ENCODE data around the gene RGS3. TPM values are rescaled to one million over a fixed set of nuclear protein-coding genes. Genes with fewer than 3 reads are reported as not detected.

The RGS3 gene
- total RNA-seq, 1 donor from 2014 or later, result 26.3 TPM

- Mint-ChIP-seq H3K36me3 (peaks cover 6% of the 10 kb centered on the region), H3K4me1 (peaks cover 2% of the 10 kb centered on the region), H3K27me3 (ENCODE audit: low read depth) (no peaks in the 10 kb centered on the region), H3K27ac (peak overlapping the region; percentile 47), H3K4me3 (no peak overlapping the region), H3K9me3 (peaks cover 9% of the 10 kb centered on the region)
- no peak for TF ChIP-seq CTCF (IDR thresholded peaks at IDR 0.05; ENCODE audit: unreplicated experiment)
- DNase-seq (ENCODE audit: low spot score in 2 of 2, unreplicated experiment in 2 of 2), result no peak
These were observed 11.0 kb downstream of the RGS3 start for GRCh38 chr9:113474360-113475028.

GRCh38 chr9:113475031-113475430 is 11.5 kb downstream of the RGS3 start:
- H3K36me3 Mint-ChIP-seq, result peaks cover 6% of the 10 kb centered on the region
- no peak for DNase-seq (ENCODE audit: low spot score in 2 of 2, unreplicated experiment in 2 of 2)
- H3K9me3 Mint-ChIP-seq, result peaks cover 9% of the 10 kb centered on the region
- peaks cover 2% of the 10 kb centered on the region for H3K4me1 Mint-ChIP-seq
- no peak overlapping the region for H3K27ac Mint-ChIP-seq
- no peak for TF ChIP-seq CTCF (IDR thresholded peaks at IDR 0.05; ENCODE audit: unreplicated experiment)
- H3K27me3 Mint-ChIP-seq (ENCODE audit: low read depth), result no peaks in the 10 kb centered on the region
- no peak overlapping the region for H3K4me3 Mint-ChIP-seq

DNA sequence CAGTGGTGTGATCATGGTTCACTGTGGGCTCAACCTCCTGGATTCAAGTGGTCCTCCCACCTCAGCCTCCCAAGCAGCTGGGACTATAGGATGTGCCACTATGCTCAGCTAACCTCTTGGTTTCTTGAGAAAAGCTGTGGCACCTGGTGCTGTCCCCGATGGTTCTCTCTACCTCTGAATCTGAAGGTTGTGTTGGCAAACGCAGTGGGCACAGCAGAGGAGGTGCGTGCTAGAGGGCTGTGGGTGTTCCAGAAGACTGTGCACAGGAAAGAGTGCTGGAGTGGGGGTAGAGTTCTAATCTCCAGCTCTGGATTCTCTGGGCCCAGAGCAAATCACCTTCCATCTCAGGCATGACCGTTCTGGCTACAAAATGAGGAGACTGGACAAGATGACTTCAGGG is 12.5 kb downstream of the RGS3 start:
- Mint-ChIP-seq H3K4me3 (no peak overlapping the region), H3K9me3 (peaks cover 9% of the 10 kb centered on the region), H3K36me3 (peaks cover 6% of the 10 kb centered on the region)

DNA sequence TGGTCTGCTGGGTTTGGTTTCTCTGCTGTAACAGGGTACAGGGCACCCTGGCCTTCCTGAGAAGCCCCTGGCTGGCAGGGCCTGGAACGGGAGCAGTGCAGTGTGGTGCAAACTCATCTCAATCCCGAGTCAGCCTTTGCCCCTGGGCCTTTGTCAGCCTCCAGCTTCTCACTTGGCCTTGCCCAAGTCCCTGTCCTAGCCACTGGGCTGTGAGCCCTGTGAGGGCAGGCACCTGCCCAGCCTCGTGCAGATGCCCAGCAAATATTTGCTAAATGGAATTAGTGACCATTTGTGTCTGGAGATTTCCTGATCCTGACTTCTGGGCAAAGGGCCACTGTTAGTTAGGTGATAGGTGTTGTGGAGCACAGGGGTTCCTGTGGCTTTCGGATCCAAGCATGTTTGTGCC is 13.0 kb downstream of the RGS3 start:
- H3K4me1 Mint-ChIP-seq, result peaks cover 2% of the 10 kb centered on the region
- no peak for DNase-seq (ENCODE audit: low spot score in 2 of 2, unreplicated experiment in 2 of 2)
- no peaks in the 10 kb centered on the region for H3K27me3 Mint-ChIP-seq (ENCODE audit: low read depth)
- H3K4me3 Mint-ChIP-seq, result no peak overlapping the region
- H3K36me3 Mint-ChIP-seq, result peaks cover 6% of the 10 kb centered on the region
- no peak overlapping the region for H3K27ac Mint-ChIP-seq
- H3K9me3 Mint-ChIP-seq, result peaks cover 9% of the 10 kb centered on the region
- TF ChIP-seq CTCF (IDR thresholded peaks at IDR 0.05; ENCODE audit: unreplicated experiment), result no peak

More for the DNA sequence above, 12.5 kb downstream of the RGS3 start:
- Mint-ChIP-seq H3K27me3 (ENCODE audit: low read depth) (no peaks in the 10 kb centered on the region), H3K27ac (no peak overlapping the region), H3K4me1 (peaks cover 2% of the 10 kb centered on the region)
- DNase-seq (ENCODE audit: low spot score in 2 of 2, unreplicated experiment in 2 of 2), result no peak
- TF ChIP-seq CTCF (IDR thresholded peaks at IDR 0.05; ENCODE audit: unreplicated experiment), result no peak

DNA sequence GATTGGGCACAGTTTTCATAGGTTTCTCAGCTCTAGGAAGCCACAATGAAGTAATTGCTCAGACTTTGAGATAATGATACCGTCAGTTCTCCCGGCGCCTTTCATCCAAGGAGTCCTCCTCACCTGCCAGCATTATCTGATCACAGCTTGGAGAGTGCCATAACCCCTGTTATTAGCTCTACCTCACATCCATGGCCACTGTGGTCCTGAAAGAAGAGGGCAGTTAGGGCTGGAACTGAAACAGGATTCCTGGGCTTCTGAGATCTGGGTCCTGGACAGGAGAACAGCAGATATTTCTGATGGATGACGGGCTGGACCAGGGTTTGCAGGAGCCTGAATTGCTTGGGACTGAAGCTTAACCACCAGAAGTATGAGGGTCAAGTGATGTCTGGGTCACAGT is 13.5 kb downstream of the RGS3 start:
- no peak overlapping the region for H3K4me3 Mint-ChIP-seq
- H3K27me3 Mint-ChIP-seq (ENCODE audit: low read depth), result no peaks in the 10 kb centered on the region
- no peak for DNase-seq (ENCODE audit: low spot score in 2 of 2, unreplicated experiment in 2 of 2)
- no peak for TF ChIP-seq CTCF (IDR thresholded peaks at IDR 0.05; ENCODE audit: unreplicated experiment)
- peaks cover 5% of the 10 kb centered on the region for H3K9me3 Mint-ChIP-seq
- H3K4me1 Mint-ChIP-seq, result peaks cover 2% of the 10 kb centered on the region
- no peak overlapping the region for H3K27ac Mint-ChIP-seq
- peaks cover 4% of the 10 kb centered on the region for H3K36me3 Mint-ChIP-seq
